Measurements from ENCODE around the gene DNAJA4.

GRCh38 chr15:78260489-78260888 is 3.9 kb upstream of the DNAJA4 start:
- TF ChIP-seq, protein P1, sequence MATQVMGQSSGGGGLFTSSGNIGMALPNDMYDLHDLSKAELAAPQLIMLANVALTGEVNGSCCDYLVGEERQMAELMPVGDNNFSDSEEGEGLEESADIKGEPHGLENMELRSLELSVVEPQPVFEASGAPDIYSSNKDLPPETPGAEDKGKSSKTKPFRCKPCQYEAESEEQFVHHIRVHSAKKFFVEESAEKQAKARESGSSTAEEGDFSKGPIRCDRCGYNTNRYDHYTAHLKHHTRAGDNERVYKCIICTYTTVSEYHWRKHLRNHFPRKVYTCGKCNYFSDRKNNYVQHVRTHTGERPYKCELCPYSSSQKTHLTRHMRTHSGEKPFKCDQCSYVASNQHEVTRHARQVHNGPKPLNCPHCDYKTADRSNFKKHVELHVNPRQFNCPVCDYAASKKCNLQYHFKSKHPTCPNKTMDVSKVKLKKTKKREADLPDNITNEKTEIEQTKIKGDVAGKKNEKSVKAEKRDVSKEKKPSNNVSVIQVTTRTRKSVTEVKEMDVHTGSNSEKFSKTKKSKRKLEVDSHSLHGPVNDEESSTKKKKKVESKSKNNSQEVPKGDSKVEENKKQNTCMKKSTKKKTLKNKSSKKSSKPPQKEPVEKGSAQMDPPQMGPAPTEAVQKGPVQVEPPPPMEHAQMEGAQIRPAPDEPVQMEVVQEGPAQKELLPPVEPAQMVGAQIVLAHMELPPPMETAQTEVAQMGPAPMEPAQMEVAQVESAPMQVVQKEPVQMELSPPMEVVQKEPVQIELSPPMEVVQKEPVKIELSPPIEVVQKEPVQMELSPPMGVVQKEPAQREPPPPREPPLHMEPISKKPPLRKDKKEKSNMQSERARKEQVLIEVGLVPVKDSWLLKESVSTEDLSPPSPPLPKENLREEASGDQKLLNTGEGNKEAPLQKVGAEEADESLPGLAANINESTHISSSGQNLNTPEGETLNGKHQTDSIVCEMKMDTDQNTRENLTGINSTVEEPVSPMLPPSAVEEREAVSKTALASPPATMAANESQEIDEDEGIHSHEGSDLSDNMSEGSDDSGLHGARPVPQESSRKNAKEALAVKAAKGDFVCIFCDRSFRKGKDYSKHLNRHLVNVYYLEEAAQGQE (IDR thresholded peaks at IDR 0.05; ENCODE audit: borderline replicate concordance): no peak
- TF ChIP-seq, protein P2, sequence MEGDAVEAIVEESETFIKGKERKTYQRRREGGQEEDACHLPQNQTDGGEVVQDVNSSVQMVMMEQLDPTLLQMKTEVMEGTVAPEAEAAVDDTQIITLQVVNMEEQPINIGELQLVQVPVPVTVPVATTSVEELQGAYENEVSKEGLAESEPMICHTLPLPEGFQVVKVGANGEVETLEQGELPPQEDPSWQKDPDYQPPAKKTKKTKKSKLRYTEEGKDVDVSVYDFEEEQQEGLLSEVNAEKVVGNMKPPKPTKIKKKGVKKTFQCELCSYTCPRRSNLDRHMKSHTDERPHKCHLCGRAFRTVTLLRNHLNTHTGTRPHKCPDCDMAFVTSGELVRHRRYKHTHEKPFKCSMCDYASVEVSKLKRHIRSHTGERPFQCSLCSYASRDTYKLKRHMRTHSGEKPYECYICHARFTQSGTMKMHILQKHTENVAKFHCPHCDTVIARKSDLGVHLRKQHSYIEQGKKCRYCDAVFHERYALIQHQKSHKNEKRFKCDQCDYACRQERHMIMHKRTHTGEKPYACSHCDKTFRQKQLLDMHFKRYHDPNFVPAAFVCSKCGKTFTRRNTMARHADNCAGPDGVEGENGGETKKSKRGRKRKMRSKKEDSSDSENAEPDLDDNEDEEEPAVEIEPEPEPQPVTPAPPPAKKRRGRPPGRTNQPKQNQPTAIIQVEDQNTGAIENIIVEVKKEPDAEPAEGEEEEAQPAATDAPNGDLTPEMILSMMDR (IDR thresholded peaks at IDR 0.05; ENCODE audit: poor library complexity, severe bottlenecking): no peak
- TF ChIP-seq EZH2 (IDR thresholded peaks at IDR 0.05; ENCODE audit: borderline replicate concordance, insufficient read depth, low read length, poor library complexity, severe bottlenecking) (no peak), TAF1 (IDR thresholded peaks at IDR 0.05; ENCODE audit: low read depth) (no peak), RAD21 (conservative IDR thresholded peaks at IDR 0.05) (no peak), POLR2AphosphoS5 (IDR thresholded peaks at IDR 0.05) (no peak), MXI1 (conservative IDR thresholded peaks at IDR 0.05; ENCODE audit: poor library complexity, severe bottlenecking) (no peak), EP300 (conservative IDR thresholded peaks at IDR 0.05; ENCODE audit: poor library complexity, severe bottlenecking) (no peak), SMC3 (conservative IDR thresholded peaks at IDR 0.05; ENCODE audit: poor library complexity) (no peak)

Measured in neural cell (in vitro differentiated cells).